ENCODE measurements around the gene EGFL7.

DNA sequence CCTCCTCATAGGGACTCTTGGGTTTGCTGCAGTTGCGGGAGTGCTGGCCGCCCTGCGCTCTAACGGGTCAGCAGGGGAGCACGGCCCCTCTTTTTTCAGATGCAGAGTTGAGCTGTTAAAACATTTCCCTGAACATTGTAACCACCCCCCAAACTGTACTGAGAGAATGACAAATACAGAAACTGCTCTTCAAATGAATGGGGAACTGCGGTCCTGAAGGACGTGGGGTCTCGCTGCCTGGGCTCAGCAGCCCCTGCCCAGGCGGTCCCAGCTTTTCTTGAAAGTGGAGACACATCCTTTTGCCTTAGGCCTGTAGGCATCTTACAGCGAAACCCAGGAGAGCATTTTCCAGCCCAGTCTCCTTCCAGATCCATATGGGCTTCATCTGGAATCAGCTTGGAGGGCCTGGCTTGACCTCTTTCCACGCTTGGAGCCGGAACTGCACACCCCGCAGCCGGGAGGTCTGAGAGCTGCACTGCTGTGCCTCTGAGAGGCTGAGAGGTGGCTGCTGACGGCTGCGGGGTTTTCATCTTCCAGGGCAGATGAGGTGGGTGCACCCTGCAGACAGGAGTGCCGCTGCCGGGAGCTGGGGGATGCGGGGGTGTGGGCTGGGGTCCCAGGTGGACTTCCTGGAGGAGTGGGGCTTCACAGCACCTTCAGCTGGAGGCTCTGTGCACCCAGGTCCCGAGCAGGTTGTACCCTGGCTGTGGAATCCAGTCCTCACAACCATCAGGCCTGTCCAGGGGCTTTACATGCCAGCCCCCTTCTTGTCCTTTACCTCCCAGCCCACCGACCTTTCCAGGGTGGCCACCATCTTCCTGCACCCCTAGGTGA, 25.8 kb downstream of the EGFL7 start:
- TF ChIP-seq, protein P1, sequence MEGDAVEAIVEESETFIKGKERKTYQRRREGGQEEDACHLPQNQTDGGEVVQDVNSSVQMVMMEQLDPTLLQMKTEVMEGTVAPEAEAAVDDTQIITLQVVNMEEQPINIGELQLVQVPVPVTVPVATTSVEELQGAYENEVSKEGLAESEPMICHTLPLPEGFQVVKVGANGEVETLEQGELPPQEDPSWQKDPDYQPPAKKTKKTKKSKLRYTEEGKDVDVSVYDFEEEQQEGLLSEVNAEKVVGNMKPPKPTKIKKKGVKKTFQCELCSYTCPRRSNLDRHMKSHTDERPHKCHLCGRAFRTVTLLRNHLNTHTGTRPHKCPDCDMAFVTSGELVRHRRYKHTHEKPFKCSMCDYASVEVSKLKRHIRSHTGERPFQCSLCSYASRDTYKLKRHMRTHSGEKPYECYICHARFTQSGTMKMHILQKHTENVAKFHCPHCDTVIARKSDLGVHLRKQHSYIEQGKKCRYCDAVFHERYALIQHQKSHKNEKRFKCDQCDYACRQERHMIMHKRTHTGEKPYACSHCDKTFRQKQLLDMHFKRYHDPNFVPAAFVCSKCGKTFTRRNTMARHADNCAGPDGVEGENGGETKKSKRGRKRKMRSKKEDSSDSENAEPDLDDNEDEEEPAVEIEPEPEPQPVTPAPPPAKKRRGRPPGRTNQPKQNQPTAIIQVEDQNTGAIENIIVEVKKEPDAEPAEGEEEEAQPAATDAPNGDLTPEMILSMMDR (IDR thresholded peaks at IDR 0.05) = no peak
- no peak for TF ChIP-seq POLR2A (IDR thresholded peaks at IDR 0.05)
